HEK293T (cell line): ENCODE results near the gene MAP3K5.
"Not testable (repeated sequence)": the region's sequence is repeated elsewhere in the genome, so short reads cannot be mapped to it uniquely, and the experiment has no call there.

Experiments
- CTCF ChIA-PET: fragments of 350-600 bp; formaldehyde crosslinking; extraction: SDS; loops from one replicate; lab custom pipeline; 2021; ENCODE audit warnings: antibody characterized with exemption, inconsistent platforms; lab: Yijun Ruan, JAX
- POLR2A ChIA-PET: fragments of 350-600 bp; formaldehyde crosslinking; extraction: SDS; loops from one replicate; lab custom pipeline; 2020; ENCODE audit warnings: antibody characterized with exemption, inconsistent platforms; lab: Yijun Ruan, JAX
- DNase-seq: peaks from one replicate; pipeline ENCODE4 v3.0.0; 2012; ENCODE audit warnings: mixed read lengths; ENCODE audit errors: extremely low spot score
- ARNT ChIP-seq: fragments of 450-650 bp; IDR thresholded peaks from 2 replicates; pipeline ENCODE4 v1.6.1; 2017; ENCODE audit warnings: mild to moderate bottlenecking
- BHLHE40 ChIP-seq: fragments of 450-650 bp; IDR thresholded peaks from 2 replicates; pipeline ENCODE4 v1.6.1; 2016; ENCODE audit warnings: mild to moderate bottlenecking, moderate library complexity, borderline replicate concordance
- CTBP1 ChIP-seq: fragments of 450-650 bp; IDR thresholded peaks from 2 replicates; pipeline ENCODE4 v1.6.1; 2016; ENCODE audit warnings: borderline replicate concordance
- ELF4 ChIP-seq: fragments of 450-650 bp; IDR thresholded peaks from 2 replicates; pipeline ENCODE4 v1.6.1; 2017; ENCODE audit warnings: antibody characterized with exemption
- FOXA1 ChIP-seq: fragments of 450-650 bp; IDR thresholded peaks from 2 replicates; pipeline ENCODE4 v1.6.1; 2016; ENCODE audit warnings: mild to moderate bottlenecking
- FOXK2 ChIP-seq: fragments of 450-650 bp; IDR thresholded peaks from 2 replicates; pipeline ENCODE4 v1.6.1; 2016; ENCODE audit warnings: mild to moderate bottlenecking
- FOXM1 ChIP-seq: fragments of 450-650 bp; IDR thresholded peaks from 2 replicates; pipeline ENCODE4 v1.6.1; 2017; ENCODE audit warnings: mild to moderate bottlenecking, borderline replicate concordance
- HDGF ChIP-seq: fragments of 450-650 bp; IDR thresholded peaks from 2 replicates; pipeline ENCODE4 v1.6.1; 2017; ENCODE audit warnings: antibody characterized with exemption, borderline replicate concordance
- L3MBTL2 ChIP-seq: fragments of 450-650 bp; conservative IDR thresholded peaks from 2 replicates; pipeline ENCODE4 v1.6.1; 2016; ENCODE audit warnings: mild to moderate bottlenecking
- LEF1 ChIP-seq: fragments of 450-650 bp; IDR thresholded peaks from 2 replicates; pipeline ENCODE4 v1.6.1; 2017; ENCODE audit warnings: mild to moderate bottlenecking, borderline replicate concordance
- NFRKB ChIP-seq: fragments of 450-650 bp; IDR thresholded peaks from 2 replicates; pipeline ENCODE4 v1.6.1; 2016; ENCODE audit warnings: mild to moderate bottlenecking, moderate library complexity
- PKNOX1 ChIP-seq: fragments of 450-650 bp; IDR thresholded peaks from 2 replicates; pipeline ENCODE4 v1.6.1; 2016
- SP1 ChIP-seq: fragments of 450-650 bp; IDR thresholded peaks from 2 replicates; pipeline ENCODE4 v1.6.1; 2017
- SUZ12 ChIP-seq: fragments of 450-650 bp; IDR thresholded peaks from 2 replicates; pipeline ENCODE4 v1.6.1; 2016; ENCODE audit warnings: mild to moderate bottlenecking
- TARDBP ChIP-seq: fragments of 450-650 bp; IDR thresholded peaks from 2 replicates; pipeline ENCODE4 v1.6.1; 2016
- ZNF384 ChIP-seq: fragments of 450-650 bp; IDR thresholded peaks from 2 replicates; pipeline ENCODE4 v1.6.1; 2016

Gene MAP3K5

GRCh38 chr6:136763716-136764516 lies 28.4 kb downstream of the MAP3K5 start:
- ChIA-PET CTCF (no interaction called here), POLR2A (interaction anchor here (0.9 kb wide), 1 partner anchor 9 kb away, joined by 3 read pairs; no protein-coding TSS in a partner anchor)
- no peak for DNase-seq
- TF ChIP-seq PKNOX1 (no peak), FOXA1 (no peak), LEF1 (no peak), BHLHE40 (no peak), L3MBTL2 (no peak), SP1 (no peak), ZNF384 (no peak), FOXK2 (no peak), TARDBP (no peak), HDGF (no peak), SUZ12 (no peak), ELF4 (no peak), ARNT (no peak), NFRKB (no peak), CTBP1 (no peak), FOXM1 (no peak)

GRCh38 chr6:136763255-136763654 lies 29.0 kb downstream of the MAP3K5 start:
- no peak for TF ChIP-seq FOXM1
- no peak for TF ChIP-seq ZNF384
- no peak for TF ChIP-seq PKNOX1
- no peak for TF ChIP-seq SP1
- TF ChIP-seq NFRKB = no peak
- TF ChIP-seq BHLHE40 = no peak
- no peak for TF ChIP-seq SUZ12
- TF ChIP-seq ARNT = no peak
- TF ChIP-seq CTBP1 = no peak
- no peak for TF ChIP-seq TARDBP
- ChIA-PET CTCF (interaction anchor here (0.6 kb wide), 1 partner anchor 27 kb away, joined by 3 read pairs; no protein-coding TSS in a partner anchor), POLR2A (interaction anchor here (0.9 kb wide), 1 partner anchor 8 kb away, joined by 3 read pairs; no protein-coding TSS in a partner anchor)
- no peak for DNase-seq

- TF ChIP-seq BHLHE40 (no peak), CTBP1 (no peak)
- ChIA-PET CTCF (interaction anchor here (0.6 to 1.2 kb wide), 2 partner anchors 86 to 212 kb away, joined by 3 to 4 read pairs; partner anchors contain the start of gene MAP7), POLR2A (no interaction called here)
- DNase-seq = no peak
Observed at GRCh38 chr6:136762022-136762975, 30.0 kb downstream of the MAP3K5 start.

GRCh38 chr6:136761227-136761922 lies 30.9 kb downstream of the MAP3K5 start:
- ChIA-PET POLR2A (no interaction called here), CTCF (interaction anchor here (1.2 to 1.6 kb wide), 2 partner anchors 31 to 211 kb away, joined by 3 to 8 read pairs; partner anchors contain the start of genes MAP3K5 and MAP7)
- DNase-seq = no peak
- TF ChIP-seq CTBP1 (no peak), ELF4 (no peak), HDGF (no peak), TARDBP (no peak), LEF1 (no peak)

GRCh38 chr6:136760781-136761180 lies 31.5 kb downstream of the MAP3K5 start:
- CTCF ChIA-PET = interaction anchor here (1.6 kb wide), 1 partner anchor 32 kb away, joined by 8 read pairs; the partner anchor contains the start of gene MAP3K5
- DNase-seq, POLR2A ChIA-PET: not testable (repeated sequence)

GRCh38 chr6:136757150-136757549 lies 35.1 kb downstream of the MAP3K5 start:
- ChIA-PET POLR2A (no interaction called here), CTCF (interaction anchor here (0.6 kb wide), 1 partner anchor 35 kb away, joined by 5 read pairs; the partner anchor contains the start of gene MAP3K5)
- TF ChIP-seq TARDBP (no peak), HDGF (no peak), SUZ12 (no peak), L3MBTL2 (no peak), ARNT (no peak), NFRKB (no peak), CTBP1 (no peak), BHLHE40 (no peak), ELF4 (no peak), LEF1 (no peak), FOXK2 (no peak), SP1 (no peak), FOXM1 (no peak), FOXA1 (no peak), ZNF384 (no peak), PKNOX1 (no peak)
- DNase-seq = no peak
